ENCODE data around the gene SLC29A3. TPM values are rescaled to one million over a fixed set of nuclear protein-coding genes. Genes with fewer than 3 reads are reported as not detected.

The SLC29A3 gene
- total RNA-seq, 3 donors from 2014 or later (not counting 1 experiment from before 2014, with no cell fraction given), result 4.0 to 6.6 (median 5.3) TPM

- TF ChIP-seq CTCF (IDR thresholded peaks at IDR 0.05), result no peak
- 91% methylated on average over 7 of the region's 8 CpGs for WGBS (ENCODE audit: insufficient coverage)
- Mint-ChIP-seq H3K4me1 (no peaks in the 10 kb centered on the region), H3K9me3 (no peaks in the 10 kb centered on the region), H3K27ac (no peak overlapping the region), H3K27me3 (ENCODE audit: low read depth in 2 of 2) (peaks cover 0 to 7% of the 10 kb centered on the region in 2 donors), H3K36me3 (no peaks in the 10 kb centered on the region), H3K4me3 (no peak overlapping the region)
- H3K36me3 ChIP-seq (ENCODE audit: control insufficient read depth, insufficient read depth, low read length), result no peaks in the 10 kb centered on the region
- H3K27ac ChIP-seq (ENCODE audit: low read length), result no peak overlapping the region
- no peaks in the 10 kb centered on the region for H3K27me3 ChIP-seq (ENCODE audit: control insufficient read depth, insufficient read depth, low read length)
- H3K4me1 ChIP-seq (ENCODE audit: control insufficient read depth, insufficient read depth, low read length), result no peaks in the 10 kb centered on the region
- DNase-seq (no peak), ATAC-seq (no peak)
- intact Hi-C loops (cut with micrococcal nuclease), result no loop called here
- no peak overlapping the region for H3K4me3 ChIP-seq (ENCODE audit: low read length)
- no peaks in the 10 kb centered on the region for H3K9me3 ChIP-seq (ENCODE audit: control insufficient read depth, insufficient read depth, low read length)
These were observed 11.5 kb upstream of the SLC29A3 start for GRCh38 chr10:71307469-71308085.

- no peak overlapping the region for H3K27ac Mint-ChIP-seq
- H3K27me3 Mint-ChIP-seq (ENCODE audit: low read depth in 2 of 2), result peaks cover 6 to 14% of the 10 kb centered on the region in 2 donors
- H3K9me3 ChIP-seq (ENCODE audit: control insufficient read depth, insufficient read depth, low read length), result no peaks in the 10 kb centered on the region
- H3K4me3 ChIP-seq (ENCODE audit: low read length), result no peak overlapping the region
- WGBS (ENCODE audit: insufficient coverage), result 91% methylated on average over 2 of the region's 2 CpGs
- H3K36me3 ChIP-seq (ENCODE audit: control insufficient read depth, insufficient read depth, low read length), result no peaks in the 10 kb centered on the region
- TF ChIP-seq CTCF (IDR thresholded peaks at IDR 0.05), result no peak
- H3K4me1 ChIP-seq (ENCODE audit: control insufficient read depth, insufficient read depth, low read length), result no peaks in the 10 kb centered on the region
- H3K27ac ChIP-seq (ENCODE audit: low read length), result no peak overlapping the region
- no peaks in the 10 kb centered on the region for H3K36me3 Mint-ChIP-seq
- DNase-seq, result no peak
- no peak overlapping the region for H3K4me3 Mint-ChIP-seq
- no peaks in the 10 kb centered on the region for H3K27me3 ChIP-seq (ENCODE audit: control insufficient read depth, insufficient read depth, low read length)
- intact Hi-C loops (cut with micrococcal nuclease), result no loop called here
- ATAC-seq, result no peak
- no peaks in the 10 kb centered on the region for H3K4me1 Mint-ChIP-seq
- H3K9me3 Mint-ChIP-seq, result no peaks in the 10 kb centered on the region
These were observed 10.8 kb upstream of the SLC29A3 start for GRCh38 chr10:71308244-71308643.

GRCh38 chr10:71308985-71309384 lies 10.1 kb upstream of the SLC29A3 start:
- ATAC-seq (no peak), DNase-seq (no peak)
- H3K36me3 Mint-ChIP-seq, result no peaks in the 10 kb centered on the region
- H3K27me3 Mint-ChIP-seq (ENCODE audit: low read depth in 2 of 2), result peaks cover 12 to 19% of the 10 kb centered on the region in 2 donors
- H3K27ac Mint-ChIP-seq, result no peak overlapping the region
- H3K4me3 Mint-ChIP-seq, result no peak overlapping the region
- intact Hi-C loops (cut with micrococcal nuclease), result no loop called here
- H3K27me3 ChIP-seq (ENCODE audit: control insufficient read depth, insufficient read depth, low read length), result no peaks in the 10 kb centered on the region
- no peaks in the 10 kb centered on the region for H3K4me1 ChIP-seq (ENCODE audit: control insufficient read depth, insufficient read depth, low read length)
- WGBS (ENCODE audit: insufficient coverage), result 95% methylated on average over 2 of the region's 3 CpGs
- no peak overlapping the region for H3K27ac ChIP-seq (ENCODE audit: low read length)
- H3K9me3 ChIP-seq (ENCODE audit: control insufficient read depth, insufficient read depth, low read length), result no peaks in the 10 kb centered on the region
- no peaks in the 10 kb centered on the region for H3K9me3 Mint-ChIP-seq
- no peaks in the 10 kb centered on the region for H3K36me3 ChIP-seq (ENCODE audit: control insufficient read depth, insufficient read depth, low read length)
- H3K4me1 Mint-ChIP-seq, result peaks cover 0 to 5% of the 10 kb centered on the region in 2 donors
- no peak for TF ChIP-seq CTCF (IDR thresholded peaks at IDR 0.05)
- H3K4me3 ChIP-seq (ENCODE audit: low read length), result no peak overlapping the region

- no peak overlapping the region for H3K4me3 ChIP-seq (ENCODE audit: low read length)
- H3K4me1 ChIP-seq (ENCODE audit: control insufficient read depth, insufficient read depth, low read length), result peaks cover 3% of the 10 kb centered on the region
- ATAC-seq, result no peak
- intact Hi-C loops (cut with micrococcal nuclease), result no loop called here
- H3K9me3 Mint-ChIP-seq, result no peaks in the 10 kb centered on the region
- no peak overlapping the region for H3K27ac Mint-ChIP-seq
- no peaks in the 10 kb centered on the region for H3K36me3 ChIP-seq (ENCODE audit: control insufficient read depth, insufficient read depth, low read length)
- peaks cover 0 to 5% of the 10 kb centered on the region in 2 donors for H3K4me1 Mint-ChIP-seq
- no peak overlapping the region for H3K4me3 Mint-ChIP-seq
- H3K27ac ChIP-seq (ENCODE audit: low read length), result no peak overlapping the region
- H3K27me3 ChIP-seq (ENCODE audit: control insufficient read depth, insufficient read depth, low read length), result no peaks in the 10 kb centered on the region
- no peaks in the 10 kb centered on the region for H3K36me3 Mint-ChIP-seq
- no peak for TF ChIP-seq CTCF (IDR thresholded peaks at IDR 0.05)
- no peak for DNase-seq
- WGBS (ENCODE audit: insufficient coverage), result 76% methylated on average over 3 of the region's 3 CpGs
- H3K9me3 ChIP-seq (ENCODE audit: control insufficient read depth, insufficient read depth, low read length), result no peaks in the 10 kb centered on the region
- H3K27me3 Mint-ChIP-seq (ENCODE audit: low read depth in 2 of 2), result peaks cover 12 to 19% of the 10 kb centered on the region in 2 donors
These were observed 9.1 kb upstream of the SLC29A3 start for GRCh38 chr10:71309919-71310318.

All from natural killer cell (primary cell).